CD4-positive, alpha-beta T cell (primary cell): ENCODE results near the gene TROAP. TPM values are rescaled to one million over a fixed set of nuclear protein-coding genes. Genes with fewer than 3 reads are reported as not detected.

ENCODE experiments used
- ATAC-seq: fragments of 200-7000 bp; cut with Tn5 transposase; one replicate; pipeline ENCODE4 v1.10.0; 2022; ENCODE audit warnings: mild to moderate bottlenecking; ENCODE audit not compliant: poor library complexity
- CTCF ChIA-PET: fragments of 350-600 bp; sonication (Branson Sonifier 250); formaldehyde crosslinking; loops from one replicate; lab custom pipeline; 2021; ENCODE audit warnings: antibody characterized with exemption, inconsistent platforms; lab: Charles Lee
- POLR2A ChIA-PET: fragments of 350-600 bp; sonication (Branson Sonifier 250); formaldehyde crosslinking; loops from one replicate; lab custom pipeline; 2021; ENCODE audit warnings: antibody characterized with exemption, inconsistent platforms; lab: Charles Lee
- DNase-seq, 14 experiments: peaks; one replicate each; pipeline ENCODE4 v3.0.0-alpha.2; 2013 to 2020; ENCODE audit warnings: mixed read lengths in 2 of 14
- H3K27ac ChIP-seq, 2 donors: one replicate each; pipeline versions ENCODE4 v1.5.1 to v1.7.0; 2013; ENCODE audit warnings: low read length in 2 of 2, low read depth in 1 of 2, mild to moderate bottlenecking in 1 of 2
- H3K27me3 ChIP-seq, 2 experiments: 1 replicate in 1 of 2; 2 replicates in 1 of 2; pipeline versions ENCODE4 v1.6.1 to v1.7.0; 2013; ENCODE audit warnings: low read length in 2 of 2, control low read depth in 1 of 2, mild to moderate bottlenecking in 1 of 2, moderate library complexity in 1 of 2; ENCODE audit not compliant: insufficient read depth in 2 of 2, control insufficient read depth in 1 of 2
- H3K36me3 ChIP-seq: one replicate; pipeline ENCODE4 v1.6.1; 2013; ENCODE audit warnings: low read length, control low read depth; ENCODE audit not compliant: insufficient read depth
- H3K4me1 ChIP-seq: one replicate; pipeline ENCODE4 v1.6.1; 2013; ENCODE audit warnings: low read length, control low read depth; ENCODE audit not compliant: insufficient read depth
- H3K4me3 ChIP-seq: one replicate; pipeline ENCODE4 v1.5.1; 2013; ENCODE audit warnings: mild to moderate bottlenecking, low read length, moderate library complexity
- H3K9me3 ChIP-seq, 2 experiments: 1 replicate in 1 of 2; 2 replicates in 1 of 2; pipeline versions ENCODE4 v1.6.1 to v1.7.0; 2013; ENCODE audit warnings: low read length in 2 of 2, mild to moderate bottlenecking in 2 of 2, control low read depth in 1 of 2, moderate library complexity in 1 of 2; ENCODE audit not compliant: control insufficient read depth in 1 of 2, insufficient read depth in 1 of 2
- H3K27ac Mint-ChIP-seq: one replicate; pipeline ENCODE4 v1.8.0; 2020; ENCODE audit warnings: mixed read lengths
- H3K27me3 Mint-ChIP-seq: one replicate; pipeline ENCODE4 v1.8.0; 2021; ENCODE audit warnings: mixed read lengths
- H3K36me3 Mint-ChIP-seq: one replicate; pipeline ENCODE4 v1.8.0; 2021; ENCODE audit warnings: low read depth, mixed read lengths
- H3K4me1 Mint-ChIP-seq: one replicate; pipeline ENCODE4 v1.8.0; 2021; ENCODE audit warnings: low read depth, mixed read lengths
- H3K4me3 Mint-ChIP-seq: one replicate; pipeline ENCODE4 v1.8.0; 2020; ENCODE audit warnings: mild to moderate bottlenecking, mixed read lengths
- H3K9me3 Mint-ChIP-seq: one replicate; pipeline ENCODE4 v1.8.0; 2020; ENCODE audit warnings: mixed read lengths
- intact Hi-C, 2 experiments: fragments of 100-400 bp; cut with DNase I in 1 of 2; cut with micrococcal nuclease in 1 of 2; formaldehyde crosslinking; loops; one replicate each; pipeline versions ENCODE4 v1.15.1 to v1.9.0; 2023 to 2025; cut with DNase I, micrococcal nuclease
- total RNA-seq, 174 experiments: library from RNA in 2 of 174; stranded (reverse) in 2 of 174; gene quantifications; one replicate each; pipeline ENCODE4 v1.2.3 and lab custom pipeline; 2021 to 2026
- TF ChIP-seq, protein P1 (sequence below): fragments of 200-600 bp; IDR thresholded peaks from one replicate; pipeline ENCODE4 v1.8.0; 2022; ENCODE audit warnings: antibody characterized with exemption, mild to moderate bottlenecking

TROAP gene
- total RNA-seq, 2 experiments from 2014 or later = 0.30 to 0.31 TPM

DNA sequence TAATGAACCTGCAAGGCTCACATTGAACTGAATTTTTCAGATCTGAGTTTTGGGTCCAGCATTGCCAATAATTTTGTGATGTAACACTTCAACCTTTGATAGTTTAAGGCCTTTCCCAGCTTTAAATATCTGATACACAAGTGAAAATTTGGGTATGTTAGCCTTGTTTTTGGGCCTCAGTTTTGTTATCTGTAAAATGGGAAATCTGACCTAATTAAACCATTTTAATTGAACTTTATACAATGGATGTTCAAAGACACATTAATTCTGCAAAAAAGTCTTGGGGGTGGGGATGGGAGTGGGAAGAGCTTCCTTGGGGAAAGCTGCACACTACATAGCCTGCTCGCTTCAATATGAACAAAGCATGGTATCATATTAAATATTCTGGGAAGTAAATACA, 39.0 kb downstream of the TROAP start:
- peaks cover 11% of the 10 kb centered on the region for H3K27me3 Mint-ChIP-seq
- ChIA-PET CTCF (interaction anchor here (0.8 to 1.1 kb wide), 2 partner anchors 14 to 152 kb away, joined by 3 to 4 read pairs; no protein-coding TSS in a partner anchor), POLR2A (interaction anchor here (1.0 kb wide), 1 partner anchor 39 kb away, joined by 3 read pairs; the partner anchor contains the start of gene TROAP)
- no peak overlapping the region for H3K4me3 ChIP-seq
- no peaks in the 10 kb centered on the region for H3K36me3 ChIP-seq
- DNase-seq (no peak), ATAC-seq (no peak)
- no peak overlapping the region for H3K4me3 Mint-ChIP-seq
- peaks cover 13% of the 10 kb centered on the region for H3K4me1 ChIP-seq
- peaks cover 7% of the 10 kb centered on the region for H3K36me3 Mint-ChIP-seq
- no peak overlapping the region for H3K27ac ChIP-seq
- H3K9me3 ChIP-seq = no peaks in the 10 kb centered on the region
- H3K9me3 Mint-ChIP-seq = no peaks in the 10 kb centered on the region
- intact Hi-C loops = loop anchor here in 1 of 2 experiments (10.0 kb wide), 1 partner anchor 343 kb away; the partner anchor contains the start of gene FMNL3
- TF ChIP-seq, protein P1, sequence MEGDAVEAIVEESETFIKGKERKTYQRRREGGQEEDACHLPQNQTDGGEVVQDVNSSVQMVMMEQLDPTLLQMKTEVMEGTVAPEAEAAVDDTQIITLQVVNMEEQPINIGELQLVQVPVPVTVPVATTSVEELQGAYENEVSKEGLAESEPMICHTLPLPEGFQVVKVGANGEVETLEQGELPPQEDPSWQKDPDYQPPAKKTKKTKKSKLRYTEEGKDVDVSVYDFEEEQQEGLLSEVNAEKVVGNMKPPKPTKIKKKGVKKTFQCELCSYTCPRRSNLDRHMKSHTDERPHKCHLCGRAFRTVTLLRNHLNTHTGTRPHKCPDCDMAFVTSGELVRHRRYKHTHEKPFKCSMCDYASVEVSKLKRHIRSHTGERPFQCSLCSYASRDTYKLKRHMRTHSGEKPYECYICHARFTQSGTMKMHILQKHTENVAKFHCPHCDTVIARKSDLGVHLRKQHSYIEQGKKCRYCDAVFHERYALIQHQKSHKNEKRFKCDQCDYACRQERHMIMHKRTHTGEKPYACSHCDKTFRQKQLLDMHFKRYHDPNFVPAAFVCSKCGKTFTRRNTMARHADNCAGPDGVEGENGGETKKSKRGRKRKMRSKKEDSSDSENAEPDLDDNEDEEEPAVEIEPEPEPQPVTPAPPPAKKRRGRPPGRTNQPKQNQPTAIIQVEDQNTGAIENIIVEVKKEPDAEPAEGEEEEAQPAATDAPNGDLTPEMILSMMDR = no peak
- H3K27me3 ChIP-seq = peaks cover 0 to 6% of the 10 kb centered on the region in 2 experiments
- H3K27ac Mint-ChIP-seq = no peak overlapping the region
- H3K4me1 Mint-ChIP-seq = peaks cover 12% of the 10 kb centered on the region

DNA sequence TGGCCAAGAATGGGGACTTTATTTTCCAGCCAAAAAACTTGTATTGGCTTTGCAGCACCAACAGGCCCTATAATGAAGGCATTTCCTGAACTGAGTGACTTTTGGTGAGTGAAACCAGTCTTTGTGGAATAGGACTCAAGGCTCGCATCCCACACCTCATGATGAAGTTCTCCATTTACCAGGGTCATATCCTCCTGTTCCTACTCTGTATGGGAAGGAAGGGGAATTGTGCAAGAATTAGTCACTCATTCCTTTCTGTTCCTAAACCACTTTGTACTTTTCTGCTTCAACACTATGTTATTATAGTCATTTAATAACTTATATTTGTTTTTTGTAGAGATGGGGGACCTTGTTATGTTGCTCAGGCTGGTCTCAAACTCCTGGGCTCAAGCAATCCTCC, 41.9 kb downstream of the TROAP start:
- no peak overlapping the region for H3K4me3 ChIP-seq
- H3K27me3 ChIP-seq = peaks cover 0 to 4% of the 10 kb centered on the region in 2 experiments
- H3K4me1 Mint-ChIP-seq = peaks cover 25% of the 10 kb centered on the region
- POLR2A ChIA-PET = interaction anchor here (0.6 kb wide), 1 partner anchor 40 kb away, joined by 6 read pairs; no protein-coding TSS in a partner anchor
- DNase-seq (no peak), ATAC-seq (no peak)
- CTCF ChIA-PET = interaction anchor here (2.6 to 7.0 kb wide), 2 partner anchors 18 to 22 kb away, joined by 12 to 33 read pairs; partner anchors contain the start of gene DNAJC22
- H3K36me3 Mint-ChIP-seq = peaks cover 9% of the 10 kb centered on the region
- H3K9me3 ChIP-seq = no peaks in the 10 kb centered on the region
- peak overlapping the region; percentile 38 for H3K4me3 Mint-ChIP-seq
- intact Hi-C loops = loop anchor here in 1 of 2 experiments (10.0 kb wide), 1 partner anchor 340 kb away; the partner anchor contains the start of gene FMNL3
- no peaks in the 10 kb centered on the region for H3K27me3 Mint-ChIP-seq
- H3K4me1 ChIP-seq = peaks cover 15% of the 10 kb centered on the region
- H3K27ac ChIP-seq = no peak overlapping the region
- no peak overlapping the region for H3K27ac Mint-ChIP-seq
- H3K9me3 Mint-ChIP-seq = no peaks in the 10 kb centered on the region
- no peaks in the 10 kb centered on the region for H3K36me3 ChIP-seq
- TF ChIP-seq, protein P1 = no peak

DNA sequence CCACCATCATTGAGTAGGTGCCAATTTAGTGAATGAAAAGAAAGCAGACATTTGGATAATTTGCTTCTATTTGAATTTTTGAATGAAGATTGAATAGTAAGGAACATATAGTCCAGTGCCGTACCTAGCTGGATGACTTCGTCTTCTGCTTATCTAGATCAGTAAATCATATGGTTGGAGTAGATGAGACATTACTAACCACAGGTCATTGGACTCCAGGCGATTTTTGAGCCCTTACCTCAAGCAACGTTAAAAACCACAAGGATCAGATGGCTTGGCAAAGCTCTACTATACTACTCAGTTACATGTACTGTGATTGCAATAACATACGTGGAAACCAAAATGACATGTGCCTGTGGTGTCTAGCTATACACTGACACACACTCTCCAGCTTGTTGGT, 42.5 kb downstream of the TROAP start:
- no peak overlapping the region for H3K27ac ChIP-seq
- no peaks in the 10 kb centered on the region for H3K27me3 ChIP-seq
- H3K36me3 Mint-ChIP-seq = peaks cover 9% of the 10 kb centered on the region
- no peak for ATAC-seq
- peaks cover 30% of the 10 kb centered on the region for H3K4me1 Mint-ChIP-seq
- POLR2A ChIA-PET = interaction anchor here (0.6 to 2.2 kb wide), 4 partner anchors 39 to 258 kb away, joined by 6 to 22 read pairs (median 12); partner anchors contain the start of genes PRPF40B and TROAP
- H3K27ac Mint-ChIP-seq = peak overlapping the region; percentile 76
- TF ChIP-seq, protein P1 = no peak
- H3K36me3 ChIP-seq = no peaks in the 10 kb centered on the region
- no peak overlapping the region for H3K4me3 ChIP-seq
- CTCF ChIA-PET = interaction anchor here (2.0 to 7.0 kb wide), 6 partner anchors 8 to 746 kb away, joined by 4 to 33 read pairs (median 11); partner anchors contain the start of genes COX14, DNAJC22 and PRPF40B
- no peaks in the 10 kb centered on the region for H3K27me3 Mint-ChIP-seq
- H3K9me3 Mint-ChIP-seq = no peaks in the 10 kb centered on the region
- peak overlapping the region; percentile 99 for H3K4me3 Mint-ChIP-seq
- H3K9me3 ChIP-seq = no peaks in the 10 kb centered on the region
- H3K4me1 ChIP-seq = peaks cover 15% of the 10 kb centered on the region
- no peak for DNase-seq
- intact Hi-C loops = loop anchor here in 1 of 2 experiments (10.0 kb wide), 1 partner anchor 339 kb away; the partner anchor contains the start of gene FMNL3
